HG02678 (cell line): ENCODE measurements around the gene CD4.
"Not testable (repeated sequence)": the region's sequence is repeated elsewhere in the genome, so short reads cannot be mapped to it uniquely, and the experiment has no call there.

ENCODE experiments used
- ATAC-seq: cut with Tn5 transposase; IDR thresholded peaks from one replicate; pipeline ENCODE4 v1.9.1; 2021; ENCODE audit warnings: mild to moderate bottlenecking, moderate library complexity; ENCODE audit not compliant: unreplicated experiment

CD4 gene

DNA sequence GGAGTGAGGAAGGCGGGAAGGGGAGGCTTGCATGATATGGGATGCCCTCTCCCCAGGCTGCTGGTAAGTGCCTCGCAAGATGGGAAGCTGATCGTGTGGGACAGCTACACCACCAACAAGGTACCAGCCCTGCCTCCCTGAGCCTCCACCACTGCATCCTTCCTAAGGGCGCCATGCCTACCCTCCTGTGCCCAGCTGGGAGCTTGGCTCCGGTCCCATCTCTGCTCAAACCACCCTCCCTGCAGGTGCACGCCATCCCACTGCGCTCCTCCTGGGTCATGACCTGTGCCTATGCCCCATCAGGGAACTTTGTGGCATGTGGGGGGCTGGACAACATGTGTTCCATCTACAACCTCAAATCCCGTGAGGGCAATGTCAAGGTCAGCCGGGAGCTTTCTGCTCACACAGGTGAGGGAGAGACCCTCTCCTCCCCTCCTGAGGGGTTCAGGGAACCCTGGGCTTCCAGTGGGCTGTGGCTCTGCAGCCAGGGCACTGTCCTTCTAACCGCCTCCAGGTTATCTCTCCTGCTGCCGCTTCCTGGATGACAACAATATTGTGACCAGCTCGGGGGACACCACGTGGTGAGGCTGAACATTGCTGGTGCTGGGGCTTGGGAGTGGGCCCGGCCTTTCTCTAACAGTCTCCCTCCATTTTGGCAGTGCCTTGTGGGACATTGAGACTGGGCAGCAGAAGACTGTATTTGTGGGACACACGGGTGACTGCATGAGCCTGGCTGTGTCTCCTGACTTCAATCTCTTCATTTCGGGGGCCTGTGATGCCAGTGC is 54.0 kb downstream of the CD4 start:
- ATAC-seq: no peak

DNA sequence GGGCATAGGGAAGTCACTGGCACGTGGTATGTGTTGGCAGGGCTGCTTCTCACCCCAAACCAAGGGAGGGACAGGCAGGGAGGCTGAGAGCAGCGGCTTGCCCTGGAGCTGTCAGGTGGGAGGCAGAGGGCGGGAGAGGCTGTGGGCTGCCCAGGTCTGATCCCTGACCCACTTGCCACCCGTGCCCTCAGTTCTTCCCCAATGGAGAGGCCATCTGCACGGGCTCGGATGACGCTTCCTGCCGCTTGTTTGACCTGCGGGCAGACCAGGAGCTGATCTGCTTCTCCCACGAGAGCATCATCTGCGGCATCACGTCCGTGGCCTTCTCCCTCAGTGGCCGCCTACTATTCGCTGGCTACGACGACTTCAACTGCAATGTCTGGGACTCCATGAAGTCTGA is 56.1 kb downstream of the CD4 start:
- ATAC-seq: no peak

DNA sequence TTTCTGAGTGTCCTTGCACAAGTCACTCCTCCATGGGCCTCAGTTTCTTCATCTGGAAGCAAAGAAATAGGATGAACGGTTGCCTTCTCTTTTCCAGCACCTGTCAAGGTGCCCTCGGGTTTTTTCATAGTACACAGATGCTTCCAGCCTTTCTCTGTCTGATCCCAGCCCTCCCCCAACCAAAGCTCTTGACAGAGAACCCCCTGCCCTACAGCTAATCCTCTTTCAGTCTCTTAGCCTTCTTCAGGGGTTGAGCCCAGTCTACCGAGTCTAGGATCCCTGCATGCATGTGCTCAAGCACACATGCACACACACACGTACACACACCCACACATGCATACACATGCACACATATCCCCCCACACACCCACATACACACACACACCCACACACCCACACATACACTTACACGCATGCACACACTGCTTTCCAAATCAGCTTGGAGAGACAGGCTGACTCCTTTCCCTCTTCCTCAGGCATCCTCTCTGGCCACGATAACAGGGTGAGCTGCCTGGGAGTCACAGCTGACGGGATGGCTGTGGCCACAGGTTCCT is 57.1 kb downstream of the CD4 start:
- no peak for ATAC-seq

DNA sequence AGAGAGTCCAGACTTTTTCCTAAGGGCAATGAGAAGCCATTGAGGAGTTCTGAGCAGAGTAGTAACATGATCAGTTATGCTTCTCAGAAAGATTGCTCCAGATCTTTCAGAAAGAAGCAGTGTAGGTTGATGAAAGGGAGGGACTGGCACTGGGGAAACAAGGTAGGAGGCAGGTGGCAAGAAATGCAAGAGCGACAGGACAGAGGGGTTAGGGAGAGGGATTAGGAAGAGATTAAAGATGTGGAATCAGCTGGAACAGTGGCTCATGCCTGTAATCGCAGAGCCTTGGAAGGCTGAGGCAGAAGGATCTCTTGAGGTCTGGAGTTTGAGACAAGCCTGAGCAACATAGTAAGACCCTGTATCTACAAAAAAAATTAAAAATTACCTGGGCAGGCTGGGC is 58.3 kb downstream of the CD4 start:
- ATAC-seq: no peak

DNA sequence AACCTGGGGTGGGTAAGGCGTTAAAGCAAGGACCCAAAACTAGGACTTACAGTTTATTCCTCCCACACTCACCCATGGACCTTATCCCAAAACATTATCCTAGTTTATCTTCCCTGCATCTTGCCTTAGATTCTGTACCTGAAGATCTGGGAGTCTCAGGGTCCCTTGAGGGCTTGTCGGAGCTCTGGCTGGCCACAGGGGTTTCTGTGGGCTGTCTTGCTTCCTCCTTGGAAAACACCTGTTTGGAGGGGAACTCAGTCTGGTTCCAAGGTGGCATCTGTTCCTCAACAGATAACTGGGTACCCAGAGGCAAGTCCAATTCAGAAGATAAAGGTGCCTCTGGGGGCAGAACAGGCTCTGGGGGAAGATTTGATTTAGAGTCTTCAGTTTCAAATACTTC is 60.1 kb downstream of the CD4 start:
- no peak for ATAC-seq

DNA sequence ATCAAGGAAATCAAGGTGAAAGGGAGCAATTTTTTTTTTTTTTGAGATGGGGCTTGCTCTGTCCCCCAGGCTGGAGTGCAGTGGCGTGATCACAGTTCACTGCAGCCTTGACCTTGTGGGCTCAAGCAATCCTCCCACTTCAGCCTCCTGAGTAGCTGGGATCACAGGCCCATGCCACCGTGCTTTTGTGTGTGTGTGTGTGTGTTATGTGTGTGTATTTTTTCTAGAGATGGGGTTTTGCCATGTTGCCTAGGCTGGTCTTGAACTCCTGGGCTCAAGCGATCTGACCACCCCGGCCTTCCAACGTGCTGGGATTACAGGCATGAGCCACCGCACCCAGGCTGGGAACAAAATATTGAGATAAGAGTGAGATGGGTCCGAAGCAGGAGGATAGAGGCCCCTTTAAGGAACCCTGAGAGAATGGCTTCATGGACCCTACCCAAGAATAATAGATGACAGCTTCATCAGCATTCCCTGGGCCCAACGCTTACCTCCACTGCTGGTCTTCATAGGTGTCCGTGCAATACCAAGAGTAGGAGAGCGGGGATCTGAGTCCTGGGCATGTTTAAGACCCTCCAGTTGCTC is 60.7 kb downstream of the CD4 start:
- no peak for ATAC-seq

DNA sequence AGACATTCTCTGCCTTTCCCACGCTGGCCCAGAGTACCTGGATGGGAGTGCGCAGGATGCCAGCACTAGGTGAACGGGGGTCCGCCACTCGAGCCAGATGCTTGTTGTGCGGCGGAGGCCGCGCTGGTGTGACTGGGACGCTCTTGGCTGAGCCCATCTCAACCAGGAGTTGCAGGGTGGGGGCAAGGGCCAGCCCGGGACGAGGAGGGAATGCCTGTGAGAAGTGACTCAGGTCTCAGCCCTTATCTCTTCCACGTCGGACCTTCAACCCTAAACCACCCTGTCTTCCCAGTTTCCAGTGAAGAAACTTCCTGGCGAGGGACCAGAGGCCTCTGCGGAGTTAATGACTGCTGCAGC is 61.4 kb downstream of the CD4 start:
- ATAC-seq: no peak

DNA sequence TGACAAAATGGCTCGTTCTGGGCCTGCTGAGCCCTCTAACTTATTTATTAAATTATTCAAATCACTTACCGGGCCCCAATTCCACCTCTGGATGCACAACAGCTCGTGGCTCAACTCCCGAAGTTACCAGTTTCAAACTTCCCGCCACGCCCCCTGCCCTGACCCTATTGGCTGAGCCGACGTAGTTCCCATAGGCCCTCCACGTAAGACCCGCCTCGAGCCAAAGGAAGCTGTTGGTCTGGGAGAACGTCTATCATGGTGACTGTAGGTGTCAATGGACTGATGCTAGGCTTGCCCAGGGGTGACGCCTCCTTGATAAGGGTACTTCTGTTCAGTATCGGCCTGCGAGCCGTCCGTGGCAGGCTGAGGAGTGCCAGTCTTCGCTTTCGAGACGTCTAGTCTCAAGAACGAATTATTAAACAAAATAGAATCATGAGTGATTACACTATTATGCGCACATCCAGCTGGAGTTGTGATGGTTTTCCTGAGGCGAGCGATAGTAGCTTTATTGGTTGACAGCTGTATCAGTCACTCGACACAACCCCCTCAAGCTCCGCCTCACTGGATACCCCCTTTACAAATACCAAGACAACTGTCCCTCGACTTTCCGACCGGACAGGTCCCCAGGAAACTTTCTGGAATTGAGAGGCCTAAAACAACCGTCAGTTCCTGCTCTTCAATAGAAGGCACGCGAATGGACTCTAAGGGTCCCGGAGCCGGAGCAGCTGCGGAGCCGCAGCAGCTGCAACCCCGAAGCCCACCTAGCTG is 62.0 kb downstream of the CD4 start, which contains the start of gene CDCA3:
CDCA3 (minus strand) TSS at position 134 of the 768 bp plus-strand sequence. CDS start 334 bp downstream, outside the sequence.
- ATAC-seq: peak; percentile 58

DNA sequence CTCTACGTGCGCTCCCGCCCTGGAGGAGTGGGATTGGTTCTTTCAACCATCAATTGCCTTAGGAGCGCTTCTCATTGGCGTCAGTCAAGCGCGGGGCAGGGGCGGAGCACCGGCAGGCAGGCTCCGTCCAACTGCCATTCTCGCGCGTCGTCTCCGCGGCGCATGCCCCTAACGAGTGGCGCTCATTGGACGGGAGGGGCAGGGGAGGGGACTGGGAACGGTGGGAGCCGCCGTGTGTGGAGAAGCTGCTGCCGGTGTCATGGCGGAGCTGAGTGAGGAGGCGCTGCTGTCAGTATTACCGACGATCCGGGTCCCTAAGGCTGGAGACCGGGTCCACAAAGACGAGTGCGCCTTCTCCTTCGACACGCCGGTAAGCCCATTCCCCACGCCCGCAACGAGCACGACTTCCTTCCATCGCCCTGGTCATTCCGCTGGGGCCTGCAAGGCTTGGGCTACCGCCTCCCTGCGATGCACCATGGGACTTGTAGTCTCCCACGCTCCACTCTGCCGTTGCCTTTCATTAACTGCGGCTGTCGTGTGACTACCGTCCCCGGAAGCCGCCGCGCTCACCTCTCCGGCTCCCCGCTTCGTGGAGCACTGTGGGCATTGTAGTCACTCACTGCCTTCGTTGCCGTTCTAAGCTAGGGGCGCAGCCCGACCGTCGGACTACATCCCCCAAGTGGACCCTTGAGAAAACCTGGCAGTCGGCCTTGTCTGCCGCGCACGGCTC is 62.8 kb downstream of the CD4 start, which contains the start of gene USP5:
USP5 (plus strand) TSS at position 230 of the 730 bp plus-strand sequence; CDS start at position 260, 30 bp downstream.
- ATAC-seq: peak; percentile 74

DNA sequence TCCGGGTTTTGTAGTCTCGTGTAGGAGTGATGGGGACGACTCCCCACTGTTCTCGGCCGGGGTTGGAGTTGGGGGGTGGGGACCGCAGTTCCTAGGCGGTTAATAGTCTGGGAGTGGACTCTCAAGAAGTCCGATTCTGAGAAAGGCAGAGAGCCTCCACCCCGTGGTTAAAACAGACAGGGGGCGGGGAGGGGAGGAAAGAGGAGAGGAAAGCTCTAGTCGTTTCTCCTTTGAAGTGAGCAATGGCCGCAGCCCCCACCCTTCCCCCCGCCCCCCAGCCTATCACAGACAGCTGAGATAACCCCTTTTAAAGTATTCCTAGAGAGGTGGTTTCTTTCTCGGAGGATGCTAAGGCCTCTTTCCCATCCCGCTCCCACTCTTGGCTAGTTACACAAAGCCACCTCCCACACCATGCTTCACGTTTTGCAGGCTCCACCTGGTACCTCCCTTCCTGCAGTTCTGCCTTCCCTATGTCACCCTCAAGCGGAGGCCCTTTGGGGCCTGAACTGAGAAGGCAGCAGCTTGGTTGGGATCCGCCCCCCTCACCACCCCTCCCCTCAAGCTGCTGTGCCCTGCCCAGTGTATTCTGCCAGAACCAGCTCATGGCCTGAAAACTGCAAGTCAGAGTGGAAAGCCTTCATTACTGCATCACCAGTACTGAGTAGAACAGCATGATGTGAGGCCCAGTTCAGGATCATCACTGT is 63.5 kb downstream of the CD4 start:
- ATAC-seq: no peak

DNA sequence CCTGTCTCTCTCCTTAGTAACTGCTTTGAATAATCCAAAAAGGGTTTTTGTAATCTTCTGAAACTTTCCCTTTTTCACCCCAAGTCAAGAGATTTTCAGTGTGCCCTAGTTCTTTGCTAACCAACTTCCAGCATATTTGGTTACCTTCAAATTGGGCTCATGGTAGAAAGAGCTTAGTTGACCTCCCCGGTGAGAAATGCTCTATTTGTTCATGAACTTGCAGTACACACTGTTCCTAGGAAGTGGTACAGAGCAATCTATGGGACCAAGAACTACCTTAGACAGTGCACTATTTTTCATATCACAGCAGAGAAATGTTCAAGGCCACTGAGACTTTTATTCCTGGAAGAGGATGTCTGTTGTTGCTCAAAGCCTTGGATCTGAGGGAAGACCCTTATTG is 64.3 kb downstream of the CD4 start:
- ATAC-seq: no peak

DNA sequence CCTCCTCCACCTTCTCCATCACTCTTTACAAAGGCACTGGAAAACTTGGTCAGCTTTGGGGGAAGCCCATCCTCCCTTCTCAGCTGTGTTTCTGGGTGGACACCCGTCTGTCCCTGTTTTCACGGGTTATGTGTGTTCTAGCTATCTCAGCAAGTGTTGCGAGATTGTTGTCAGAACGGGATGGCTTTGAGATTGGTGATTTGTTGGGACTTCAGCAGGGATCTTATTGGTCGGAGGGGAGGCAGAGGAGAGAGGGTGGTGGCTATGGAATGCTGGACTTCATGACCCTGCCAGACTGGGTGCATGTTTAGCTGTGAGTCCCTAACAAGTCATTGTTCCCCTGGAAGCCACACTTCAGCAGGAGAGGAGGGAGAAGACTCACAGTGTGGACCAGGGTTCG is 64.7 kb downstream of the CD4 start:
- ATAC-seq: no peak

DNA sequence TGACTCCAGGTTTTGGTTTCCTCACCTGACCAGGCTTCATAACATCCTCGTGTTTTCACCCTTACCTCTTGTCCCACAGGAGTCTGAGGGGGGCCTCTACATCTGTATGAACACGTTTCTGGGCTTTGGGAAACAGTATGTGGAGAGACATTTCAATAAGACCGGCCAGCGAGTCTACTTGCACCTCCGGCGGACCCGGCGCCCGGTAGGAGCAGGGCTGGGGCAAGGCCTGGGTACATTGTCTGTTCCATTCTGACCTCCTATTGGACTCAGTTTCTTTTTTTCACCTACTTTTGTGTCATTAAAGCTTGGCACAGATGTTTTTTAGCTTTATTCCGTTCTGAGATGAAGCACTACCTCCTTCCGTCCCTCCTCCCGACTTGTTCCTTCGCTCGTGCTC is 66.0 kb downstream of the CD4 start:
- ATAC-seq: no peak

DNA sequence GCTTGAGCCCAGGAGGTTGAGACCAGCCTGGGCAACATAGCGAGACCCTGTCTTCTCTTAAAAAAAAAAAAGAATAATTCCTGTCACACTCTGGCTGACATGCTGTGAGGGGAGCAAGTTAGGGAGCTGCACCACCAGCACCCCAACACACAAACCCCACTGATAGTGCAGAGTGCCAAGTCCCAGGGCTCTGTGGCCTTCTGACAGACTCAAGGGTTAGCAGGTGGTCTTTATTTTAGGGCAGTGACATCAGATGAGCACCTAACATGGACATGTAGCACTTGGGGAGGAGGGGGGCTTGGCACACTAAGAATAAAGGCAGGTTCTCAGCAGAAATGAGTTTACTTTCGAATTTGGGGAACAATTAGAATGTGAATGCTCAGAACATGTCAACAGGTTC is 69.5 kb downstream of the CD4 start:
- ATAC-seq: no peak

DNA sequence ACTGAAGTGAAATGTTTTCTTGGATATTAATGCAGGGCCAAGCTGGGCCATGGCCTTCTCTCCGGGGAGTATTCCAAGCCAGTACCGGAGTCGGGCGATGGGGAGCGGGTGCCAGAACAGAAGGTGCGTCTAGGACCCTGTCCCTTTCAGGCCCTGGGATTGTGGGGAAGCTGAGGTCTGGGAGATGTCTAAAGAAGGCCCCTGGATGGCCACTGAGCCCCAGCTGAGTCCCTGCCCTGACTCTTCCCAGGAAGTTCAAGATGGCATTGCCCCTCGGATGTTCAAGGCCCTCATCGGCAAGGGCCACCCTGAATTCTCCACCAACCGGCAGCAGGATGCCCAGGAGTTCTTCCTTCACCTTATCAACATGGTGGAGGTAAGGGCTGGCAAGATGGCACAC is 70.8 kb downstream of the CD4 start:
- no peak for ATAC-seq

DNA sequence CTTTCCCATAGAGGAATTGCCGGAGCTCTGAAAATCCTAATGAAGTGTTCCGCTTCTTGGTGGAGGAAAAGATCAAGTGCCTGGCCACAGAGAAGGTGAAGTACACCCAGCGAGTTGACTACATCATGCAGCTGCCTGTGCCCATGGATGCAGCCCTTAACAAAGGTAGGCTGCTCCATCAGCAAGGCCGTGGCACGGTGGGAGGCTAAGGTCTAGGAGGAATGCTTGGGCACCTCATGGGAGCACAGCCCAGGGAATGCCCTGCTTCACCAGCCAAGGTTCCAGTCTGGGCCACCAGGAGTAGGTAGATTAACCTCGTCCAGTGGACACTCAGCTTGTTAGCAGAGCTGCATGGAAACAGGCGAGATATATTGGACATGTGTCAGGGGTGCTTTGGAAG is 71.6 kb downstream of the CD4 start:
- ATAC-seq: no peak

DNA sequence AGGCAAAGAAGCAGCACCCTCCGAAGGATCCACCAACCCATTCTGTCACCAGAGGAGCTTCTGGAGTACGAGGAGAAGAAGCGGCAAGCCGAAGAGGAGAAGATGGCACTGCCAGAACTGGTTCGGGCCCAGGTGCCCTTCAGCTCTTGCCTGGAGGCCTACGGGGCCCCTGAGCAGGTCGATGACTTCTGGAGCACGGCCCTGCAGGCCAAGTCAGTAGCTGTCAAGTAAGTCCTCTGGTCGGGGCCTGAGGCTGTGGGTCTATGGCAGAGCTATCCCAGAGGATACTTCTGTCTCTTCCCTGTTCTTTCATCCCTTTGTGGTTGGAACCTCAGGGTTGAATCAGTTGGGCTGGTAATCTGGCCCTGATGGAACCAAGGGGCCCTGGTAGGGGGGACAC is 72.1 kb downstream of the CD4 start:
- ATAC-seq: no peak

DNA sequence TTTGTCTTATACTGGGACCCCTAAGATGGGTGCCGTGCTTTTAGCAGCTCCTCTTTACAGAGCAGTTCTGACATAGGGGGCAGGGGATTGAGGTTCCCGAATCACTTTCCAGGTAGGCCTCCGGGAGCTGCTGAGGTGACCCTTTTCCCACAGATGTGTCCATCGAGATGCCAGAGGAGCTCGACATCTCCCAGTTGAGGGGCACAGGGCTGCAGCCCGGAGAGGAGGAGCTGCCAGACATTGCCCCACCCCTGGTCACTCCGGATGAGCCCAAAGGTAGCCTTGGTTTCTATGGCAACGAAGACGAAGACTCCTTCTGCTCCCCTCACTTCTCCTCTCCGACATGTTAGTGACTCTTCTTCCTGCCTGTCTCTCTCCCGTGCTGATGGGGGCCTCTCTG is 73.7 kb downstream of the CD4 start:
- ATAC-seq: no peak

DNA sequence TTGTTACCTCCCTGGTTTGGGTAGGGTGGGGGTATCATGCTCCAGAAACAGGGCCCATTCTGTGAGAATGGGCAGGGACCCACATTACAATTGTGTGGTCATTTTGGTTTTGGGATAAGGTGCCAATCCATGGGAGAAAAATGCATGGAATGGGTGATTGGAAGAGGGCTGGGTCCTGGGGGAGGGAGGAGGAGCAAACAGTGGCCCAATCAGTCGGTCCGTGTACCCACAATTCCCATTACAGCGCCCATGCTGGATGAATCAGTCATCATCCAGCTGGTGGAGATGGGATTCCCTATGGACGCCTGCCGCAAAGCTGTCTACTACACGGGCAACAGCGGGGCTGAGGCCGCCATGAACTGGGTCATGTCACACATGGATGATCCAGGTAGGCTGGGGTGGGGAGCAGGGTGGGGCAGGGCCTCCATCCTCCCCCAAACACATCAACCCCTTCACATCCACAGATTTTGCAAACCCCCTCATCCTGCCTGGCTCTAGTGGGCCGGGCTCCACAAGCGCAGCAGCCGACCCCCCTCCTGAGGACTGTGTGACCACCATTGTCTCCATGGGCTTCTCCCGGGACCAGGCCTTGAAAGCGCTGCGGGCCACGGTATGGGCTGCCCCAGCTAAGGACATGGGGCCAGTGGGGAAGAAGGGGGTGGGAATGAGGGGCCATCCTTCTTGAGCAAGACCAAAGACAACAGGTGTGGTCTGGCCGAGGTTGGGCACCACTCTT is 74.4 kb downstream of the CD4 start:
- ATAC-seq: no peak

DNA sequence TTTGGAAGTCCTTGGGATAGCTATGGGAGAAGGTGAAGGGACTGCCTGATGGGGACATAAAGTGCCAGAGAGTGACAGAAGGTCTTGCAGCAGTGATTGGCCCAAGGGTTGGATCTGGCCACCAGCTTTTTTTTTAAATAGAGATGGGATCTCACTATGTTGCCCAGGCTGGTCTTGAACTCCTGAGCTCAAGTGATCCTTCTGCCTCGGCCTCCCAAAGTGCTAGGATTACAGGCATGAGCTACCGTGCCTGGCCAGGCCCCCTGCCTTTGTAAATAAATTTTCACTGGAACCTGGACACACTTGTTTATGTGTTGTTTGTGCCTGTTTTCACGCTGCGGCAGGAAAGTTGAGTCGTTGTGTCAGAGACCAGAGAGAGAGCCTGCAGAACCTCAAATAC is 76.0 kb downstream of the CD4 start:
- ATAC-seq: not testable (repeated sequence)
